ENCODE data around the gene PKLR.
"Not testable (repeated sequence)": the region's sequence is repeated elsewhere in the genome, so short reads cannot be mapped to it uniquely, and the experiment has no call there.

The PKLR gene

GRCh38 chr1:155300553-155301329 lies 497 bp downstream of the PKLR start:
- ATAC-seq (no peak), DNase-seq (ENCODE audit: low spot score in 2 of 2) (no peak)
- Mint-ChIP-seq H3K9me3 (no peaks in the 10 kb centered on the region), H3K36me3 (no peaks in the 10 kb centered on the region), H3K4me1 (no peaks in the 10 kb centered on the region), H3K4me3 (no peak overlapping the region), H3K27ac (no peak overlapping the region)

- no peaks in the 10 kb centered on the region for H3K36me3 Mint-ChIP-seq
- H3K4me3 Mint-ChIP-seq: no peak overlapping the region
- ATAC-seq (no peak), DNase-seq (ENCODE audit: low spot score in 2 of 2) (no peak)
- no peaks in the 10 kb centered on the region for H3K9me3 Mint-ChIP-seq
- no peak overlapping the region for H3K27ac Mint-ChIP-seq
- peaks cover under 1% of the 10 kb centered on the region for H3K4me1 Mint-ChIP-seq
Measured at GRCh38 chr1:155300024-155300423, 1.2 kb downstream of the PKLR start.

GRCh38 chr1:155297384-155297783 lies 3.9 kb downstream of the PKLR start:
- H3K4me1 Mint-ChIP-seq: peaks cover 6% of the 10 kb centered on the region
- ATAC-seq (no peak), DNase-seq (ENCODE audit: low spot score in 2 of 2) (no peak)
- H3K4me3 Mint-ChIP-seq: no peak overlapping the region
- H3K36me3 Mint-ChIP-seq: no peaks in the 10 kb centered on the region
- no peaks in the 10 kb centered on the region for H3K9me3 Mint-ChIP-seq
- H3K27ac Mint-ChIP-seq: no peak overlapping the region

- H3K27ac Mint-ChIP-seq: no peak overlapping the region
- no peaks in the 10 kb centered on the region for H3K9me3 Mint-ChIP-seq
- no peak for ATAC-seq
- no peaks in the 10 kb centered on the region for H3K36me3 Mint-ChIP-seq
- peaks cover 6% of the 10 kb centered on the region for H3K4me1 Mint-ChIP-seq
- no peak overlapping the region for H3K4me3 Mint-ChIP-seq
- DNase-seq (ENCODE audit: low spot score in 2 of 2): no peak
Measured at GRCh38 chr1:155296661-155297060, 4.6 kb downstream of the PKLR start.

- H3K4me1 Mint-ChIP-seq: peaks cover 6% of the 10 kb centered on the region
- H3K36me3 Mint-ChIP-seq: no peaks in the 10 kb centered on the region
- H3K4me3 Mint-ChIP-seq: no peak overlapping the region
- DNase-seq (ENCODE audit: low spot score in 2 of 2) (no peak), ATAC-seq (peak; percentile 19)
- no peak overlapping the region for H3K27ac Mint-ChIP-seq
- no peaks in the 10 kb centered on the region for H3K9me3 Mint-ChIP-seq
Measured at GRCh38 chr1:155295942-155296267, 5.3 kb downstream of the PKLR start.

- Mint-ChIP-seq H3K27ac (no peak overlapping the region), H3K9me3 (no peaks in the 10 kb centered on the region), H3K4me1 (peaks cover 6% of the 10 kb centered on the region), H3K36me3 (no peaks in the 10 kb centered on the region), H3K4me3 (peak overlapping the region; percentile 32)
- DNase-seq (ENCODE audit: low spot score in 2 of 2): no peak
- ATAC-seq: peak; percentile 54
Measured at GRCh38 chr1:155295183-155295941, 5.9 kb downstream of the PKLR start.

GRCh38 chr1:155294520-155295182 lies 6.6 kb downstream of the PKLR start:
- Mint-ChIP-seq H3K4me3 (peak overlapping the region; percentile 32), H3K27ac (no peak overlapping the region), H3K36me3 (no peaks in the 10 kb centered on the region), H3K4me1 (peaks cover 6% of the 10 kb centered on the region), H3K9me3 (no peaks in the 10 kb centered on the region)
- DNase-seq (ENCODE audit: low spot score in 2 of 2) (no peak), ATAC-seq (no peak)

GRCh38 chr1:155293086-155293749 lies 8.0 kb downstream of the PKLR start:
- H3K36me3 Mint-ChIP-seq: no peaks in the 10 kb centered on the region
- no peak overlapping the region for H3K4me3 Mint-ChIP-seq
- H3K4me1 Mint-ChIP-seq: peaks cover 6% of the 10 kb centered on the region
- ATAC-seq (no peak), DNase-seq (ENCODE audit: low spot score in 2 of 2) (no peak)
- H3K9me3 Mint-ChIP-seq: no peaks in the 10 kb centered on the region
- no peak overlapping the region for H3K27ac Mint-ChIP-seq

- H3K27ac Mint-ChIP-seq; ATAC-seq; DNase-seq (ENCODE audit: low spot score in 2 of 2); H3K9me3 Mint-ChIP-seq; H3K4me1 Mint-ChIP-seq; H3K36me3 Mint-ChIP-seq; H3K4me3 Mint-ChIP-seq: not testable (repeated sequence)
Measured at GRCh38 chr1:155291006-155291405, 10.2 kb downstream of the PKLR start.

GRCh38 chr1:155287987-155288543 lies 13.2 kb downstream of the PKLR start:
- no peaks in the 10 kb centered on the region for H3K36me3 Mint-ChIP-seq
- DNase-seq (ENCODE audit: low spot score in 2 of 2): no peak

GRCh38 chr1:155286544-155286943 lies 14.7 kb downstream of the PKLR start:
- no peaks in the 10 kb centered on the region for H3K4me1 Mint-ChIP-seq
- H3K9me3 Mint-ChIP-seq: no peaks in the 10 kb centered on the region
- no peaks in the 10 kb centered on the region for H3K36me3 Mint-ChIP-seq
- H3K27ac Mint-ChIP-seq: no peak overlapping the region
- ATAC-seq (no peak), DNase-seq (ENCODE audit: low spot score in 2 of 2) (no peak)
- no peak overlapping the region for H3K4me3 Mint-ChIP-seq

More at GRCh38 chr1:155287987-155288543, 13.2 kb downstream of the PKLR start:
- Mint-ChIP-seq H3K27ac (no peak overlapping the region), H3K4me3 (no peak overlapping the region), H3K9me3 (no peaks in the 10 kb centered on the region), H3K4me1 (no peaks in the 10 kb centered on the region)
- ATAC-seq: no peak

- Mint-ChIP-seq H3K4me1 (no peaks in the 10 kb centered on the region), H3K9me3 (no peaks in the 10 kb centered on the region), H3K36me3 (no peaks in the 10 kb centered on the region), H3K4me3 (no peak overlapping the region), H3K27ac (no peak overlapping the region)
- ATAC-seq (no peak), DNase-seq (ENCODE audit: low spot score in 2 of 2) (no peak)
Measured at GRCh38 chr1:155285631-155286044, 15.6 kb downstream of the PKLR start.

GRCh38 chr1:155285063-155285462 lies 16.2 kb downstream of the PKLR start:
- Mint-ChIP-seq H3K27ac (no peak overlapping the region), H3K36me3 (no peaks in the 10 kb centered on the region), H3K4me3 (no peak overlapping the region), H3K9me3 (no peaks in the 10 kb centered on the region), H3K4me1 (no peaks in the 10 kb centered on the region)
- no peak for DNase-seq (ENCODE audit: low spot score in 2 of 2)
- ATAC-seq: no peak

GRCh38 chr1:155284476-155284875 lies 16.8 kb downstream of the PKLR start:
- DNase-seq (ENCODE audit: low spot score in 2 of 2) (no peak), ATAC-seq (peak; percentile 22)
- Mint-ChIP-seq H3K27ac (no peak overlapping the region), H3K36me3 (no peaks in the 10 kb centered on the region), H3K9me3 (no peaks in the 10 kb centered on the region), H3K4me3 (no peak overlapping the region), H3K4me1 (peaks cover 2% of the 10 kb centered on the region)

GRCh38 chr1:155282488-155283091 lies 18.6 kb downstream of the PKLR start:
- Mint-ChIP-seq H3K27ac (no peak overlapping the region), H3K4me1 (peaks cover 15% of the 10 kb centered on the region), H3K4me3 (no peak overlapping the region), H3K9me3 (no peaks in the 10 kb centered on the region), H3K36me3 (no peaks in the 10 kb centered on the region)
- no peak for DNase-seq (ENCODE audit: low spot score in 2 of 2)
- ATAC-seq: no peak

All from stimulated activated effector memory CD8-positive, alpha-beta T cell treated with anti-CD3 and anti-CD28 coated beads, Interleukin-12 subunit alpha, Interleukin-12 subunit beta, amount 100 ng/mL, for 72 hours (primary cell).